Heart left ventricle (tissue), 13 donors: Measurements from ENCODE around the gene PCDHGA3.

Source experiments
- POLR2A ChIP-seq, 2 donors: fragments of 450-650 bp; IDR thresholded peaks; one replicate each; pipeline ENCODE4 v1.6.1; 2017; ENCODE audit warnings: antibody characterized with exemption in 2 of 2, mild to moderate bottlenecking in 2 of 2, moderate library complexity in 2 of 2
- TF ChIP-seq, protein P1 (sequence below), 12 donors: fragments of 200-600 bp; sonication (generic) in 4 of 12; IDR thresholded peaks; one replicate each; pipeline versions ENCODE4 v1.5.0 to v1.8.0; 2018 to 2022; ENCODE audit warnings: antibody characterized with exemption in 12 of 12, mild to moderate bottlenecking in 5 of 12
- donor health status: ischemic (EF 13 %, LVEDD 7.1; RV severe dilation, severe dysfunction).
- donor health status: DM: no; HTN: yes; CAD: no.
- donor health status: DM: no; HTN: no; CAD: no.
- donor health status: ischemic (EF 25% LVEDD 6.9; RV normal size, moderate dysfunction).
- donor health status: ischemic (EF 25% LVEDD 5.7; RV mildly dilated, moderate dysfunction).
- donor health status: ischemic (EF 35%, LVEDD 5.7; RV mildly dilated, moderate dysfunction).
- donor health status: nonischemic (EF 11% LVEDD 7.7; RV severe dilation, severe dysfunction).
- donor health status: DM: yes; HTN: yes; CAD: no.
- donor health status: PGD.
- donor health status: ischemic (EF 29% LVEDD 5.4; RV normal size, mild dysfunction).
- donor health status: nonischemic (EF 23%, LVEDD 6.1; RV moderate dilation, normal function).

DNA sequence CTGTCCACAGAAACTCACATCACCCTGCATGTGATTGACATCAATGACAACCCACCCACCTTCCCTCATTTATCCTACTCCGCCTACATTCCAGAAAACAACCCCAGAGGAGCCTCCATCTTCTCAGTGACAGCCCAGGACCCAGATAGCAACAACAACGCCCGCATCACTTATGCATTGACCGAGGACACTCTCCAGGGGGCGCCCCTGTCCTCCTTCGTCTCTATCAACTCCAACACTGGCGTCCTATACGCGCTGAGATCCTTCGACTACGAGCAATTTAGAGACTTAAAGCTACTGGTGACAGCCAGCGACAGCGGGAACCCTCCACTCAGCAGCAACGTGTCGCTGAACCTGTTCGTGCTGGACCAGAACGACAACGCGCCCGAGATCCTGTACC, 1.7 kb downstream of the PCDHGA3 start:
- TF ChIP-seq POLR2A (IDR thresholded peaks at IDR 0.05), result no peak
- TF ChIP-seq, protein P1, sequence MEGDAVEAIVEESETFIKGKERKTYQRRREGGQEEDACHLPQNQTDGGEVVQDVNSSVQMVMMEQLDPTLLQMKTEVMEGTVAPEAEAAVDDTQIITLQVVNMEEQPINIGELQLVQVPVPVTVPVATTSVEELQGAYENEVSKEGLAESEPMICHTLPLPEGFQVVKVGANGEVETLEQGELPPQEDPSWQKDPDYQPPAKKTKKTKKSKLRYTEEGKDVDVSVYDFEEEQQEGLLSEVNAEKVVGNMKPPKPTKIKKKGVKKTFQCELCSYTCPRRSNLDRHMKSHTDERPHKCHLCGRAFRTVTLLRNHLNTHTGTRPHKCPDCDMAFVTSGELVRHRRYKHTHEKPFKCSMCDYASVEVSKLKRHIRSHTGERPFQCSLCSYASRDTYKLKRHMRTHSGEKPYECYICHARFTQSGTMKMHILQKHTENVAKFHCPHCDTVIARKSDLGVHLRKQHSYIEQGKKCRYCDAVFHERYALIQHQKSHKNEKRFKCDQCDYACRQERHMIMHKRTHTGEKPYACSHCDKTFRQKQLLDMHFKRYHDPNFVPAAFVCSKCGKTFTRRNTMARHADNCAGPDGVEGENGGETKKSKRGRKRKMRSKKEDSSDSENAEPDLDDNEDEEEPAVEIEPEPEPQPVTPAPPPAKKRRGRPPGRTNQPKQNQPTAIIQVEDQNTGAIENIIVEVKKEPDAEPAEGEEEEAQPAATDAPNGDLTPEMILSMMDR (IDR thresholded peaks at IDR 0.05), result peak in 4 of 12 donors; percentile 7 to 29 (median 16)
